GM23338 (cell line): ENCODE data around the gene THRB. TPM values are rescaled to one million over a fixed set of nuclear protein-coding genes. Genes with fewer than 3 reads are reported as not detected.

ENCODE experiments used
- ATAC-seq: fragments of 200-7000 bp; cut with Tn5 transposase; 3 replicates; pipeline ENCODE4 v1.9.1; 2020
- DNase-seq: peaks from one replicate; pipeline ENCODE4 v3.0.0-alpha.2; 2015; ENCODE audit warnings: low spot score
- H2AFZ ChIP-seq: fragments of 200-600 bp; sonication (generic); 2 replicates; pipeline ENCODE4 v1.8.0; 2016; ENCODE audit warnings: antibody characterized with exemption, mild to moderate bottlenecking, moderate library complexity
- H3F3A ChIP-seq: fragments of 200-600 bp; sonication (generic); replicated peaks from 2 replicates; pipeline ENCODE4 v1.8.0; 2017; ENCODE audit warnings: antibody characterized with exemption, mixed run types, low read depth
- H3K27ac ChIP-seq: fragments of 200-600 bp; sonication (generic); 2 replicates; pipeline ENCODE4 v1.6.1; 2016; ENCODE audit warnings: low read depth
- H3K27me3 ChIP-seq: fragments of 200-600 bp; sonication (generic); 2 replicates; pipeline ENCODE4 v1.8.0; 2016; ENCODE audit warnings: mild to moderate bottlenecking, mixed run types, moderate library complexity; ENCODE audit not compliant: insufficient read depth
- H3K36me3 ChIP-seq: fragments of 200-600 bp; sonication (generic); 2 replicates; pipeline ENCODE4 v1.8.0; 2016; ENCODE audit warnings: mild to moderate bottlenecking; ENCODE audit not compliant: insufficient read depth
- H3K4me1 ChIP-seq: fragments of 200-600 bp; sonication (generic); 2 replicates; pipeline ENCODE4 v1.8.0; 2016; ENCODE audit warnings: mild to moderate bottlenecking, moderate library complexity; ENCODE audit not compliant: insufficient read depth
- H3K4me2 ChIP-seq: fragments of 200-600 bp; sonication (generic); 2 replicates; pipeline ENCODE4 v1.7.1; 2017; ENCODE audit warnings: mixed run types
- H3K4me3 ChIP-seq: fragments of 200-600 bp; sonication (generic); 2 replicates; pipeline ENCODE4 v1.6.1; 2016; ENCODE audit warnings: mixed run types
- H3K79me2 ChIP-seq: fragments of 200-600 bp; sonication (generic); replicated peaks from 2 replicates; pipeline ENCODE4 v1.8.0; 2017; ENCODE audit warnings: mild to moderate bottlenecking; ENCODE audit not compliant: insufficient read depth
- H3K9me2 ChIP-seq: fragments of 200-600 bp; sonication (generic); 2 replicates; pipeline ENCODE4 v1.8.0; 2017; ENCODE audit not compliant: insufficient read depth
- H4K20me1 ChIP-seq: fragments of 200-600 bp; sonication (generic); replicated peaks from 2 replicates; pipeline ENCODE4 v1.8.0; 2017; ENCODE audit warnings: mild to moderate bottlenecking; ENCODE audit not compliant: insufficient read depth
- H3K27ac Mint-ChIP-seq: 2 replicates; pipeline ENCODE4 v1.8.0; 2020; ENCODE audit warnings: inconsistent platforms, mild to moderate bottlenecking, moderate library complexity, mixed read lengths
- H3K27me3 Mint-ChIP-seq: 3 replicates; pipeline ENCODE4 v1.8.0; 2022; ENCODE audit warnings: low read depth, mild to moderate bottlenecking, moderate library complexity, mixed read lengths, inconsistent platforms; ENCODE audit not compliant: insufficient read depth, poor library complexity
- H3K36me3 Mint-ChIP-seq: 3 replicates; pipeline ENCODE4 v1.8.0; 2021; ENCODE audit warnings: low read depth, mild to moderate bottlenecking, inconsistent platforms, moderate library complexity, mixed read lengths
- H3K4me1 Mint-ChIP-seq: 3 replicates; pipeline ENCODE4 v1.8.0; 2020; ENCODE audit warnings: mild to moderate bottlenecking, inconsistent platforms, mixed read lengths
- H3K4me3 Mint-ChIP-seq: 3 replicates; pipeline ENCODE4 v1.8.0; 2021; ENCODE audit warnings: moderate library complexity, mild to moderate bottlenecking, inconsistent platforms, mixed read lengths
- H3K9me3 Mint-ChIP-seq: 3 replicates; pipeline ENCODE4 v1.8.0; 2020; ENCODE audit warnings: moderate library complexity, mild to moderate bottlenecking, inconsistent platforms, mixed read lengths
- EZH2 ChIP-seq: fragments of 200-600 bp; sonication (generic); IDR thresholded peaks from one replicate; pipeline ENCODE4 v1.8.0; 2017; ENCODE audit warnings: antibody characterized with exemption, mild to moderate bottlenecking, low read depth; ENCODE audit not compliant: unreplicated experiment
- EZH2phosphoT487 ChIP-seq: fragments of 200-600 bp; sonication (generic); IDR thresholded peaks from one replicate; pipeline ENCODE4 v1.8.1; 2018; ENCODE audit warnings: antibody characterized with exemption; ENCODE audit not compliant: unreplicated experiment
- JUNB ChIP-seq: IDR thresholded peaks from one replicate; pipeline ENCODE4 v1.6.1; 2016; ENCODE audit warnings: antibody characterized with exemption; ENCODE audit not compliant: unreplicated experiment
- POLR2AphosphoS5 ChIP-seq: IDR thresholded peaks from 2 replicates; pipeline ENCODE4 v1.6.1; 2016; ENCODE audit warnings: antibody characterized with exemption, low read depth
- STAT1 ChIP-seq: IDR thresholded peaks from one replicate; pipeline ENCODE4 v1.6.1; 2016; ENCODE audit warnings: antibody characterized with exemption; ENCODE audit not compliant: unreplicated experiment
- ZNF331 ChIP-seq: fragments of 250-450 bp; sonication (Bioruptor Pico); IDR thresholded peaks from 2 replicates; pipeline ENCODE4 v1.5.0; 2020; ENCODE audit warnings: low read depth, mild to moderate bottlenecking, moderate library complexity
- polyA plus RNA-seq: library from polyadenylated mRNA; unstranded; fragments of >200 nt; fragmentation: Nextera tagmentation; extraction: Ambion mirVana; gene quantifications from 2 replicates; pipeline ENCODE4 v1.2.1, GENCODE V29; 2016
- total RNA-seq: library from RNA; depleted of rRNA; stranded (reverse); fragments of >200 nt; shearing (Covaris generic); gene quantifications from 2 replicates; pipeline ENCODE4 v1.2.3, GENCODE V29; 2014
- TF ChIP-seq, protein P1 (sequence below): fragments of 250-450 bp; sonication (Bioruptor Pico); IDR thresholded peaks from 2 replicates; pipeline ENCODE4 v1.5.0; 2020; ENCODE audit warnings: mild to moderate bottlenecking, moderate library complexity
- TF ChIP-seq, protein P2 (sequence below), 2 experiments: fragments of 200-600 bp in 1 of 2; sonication (generic) in 1 of 2; conservative IDR thresholded peaks; 2 replicates each; pipeline versions ENCODE4 v1.5.1 to v1.6.1; 2016 to 2017; ENCODE audit warnings: antibody characterized with exemption in 2 of 2, low read depth in 2 of 2, mild to moderate bottlenecking in 2 of 2, moderate library complexity in 1 of 2

Gene THRB
- total and polyA plus RNA-seq, 2 experiments from 2014 or later: 1.7 to 3.2 TPM

- TF ChIP-seq, protein P1, sequence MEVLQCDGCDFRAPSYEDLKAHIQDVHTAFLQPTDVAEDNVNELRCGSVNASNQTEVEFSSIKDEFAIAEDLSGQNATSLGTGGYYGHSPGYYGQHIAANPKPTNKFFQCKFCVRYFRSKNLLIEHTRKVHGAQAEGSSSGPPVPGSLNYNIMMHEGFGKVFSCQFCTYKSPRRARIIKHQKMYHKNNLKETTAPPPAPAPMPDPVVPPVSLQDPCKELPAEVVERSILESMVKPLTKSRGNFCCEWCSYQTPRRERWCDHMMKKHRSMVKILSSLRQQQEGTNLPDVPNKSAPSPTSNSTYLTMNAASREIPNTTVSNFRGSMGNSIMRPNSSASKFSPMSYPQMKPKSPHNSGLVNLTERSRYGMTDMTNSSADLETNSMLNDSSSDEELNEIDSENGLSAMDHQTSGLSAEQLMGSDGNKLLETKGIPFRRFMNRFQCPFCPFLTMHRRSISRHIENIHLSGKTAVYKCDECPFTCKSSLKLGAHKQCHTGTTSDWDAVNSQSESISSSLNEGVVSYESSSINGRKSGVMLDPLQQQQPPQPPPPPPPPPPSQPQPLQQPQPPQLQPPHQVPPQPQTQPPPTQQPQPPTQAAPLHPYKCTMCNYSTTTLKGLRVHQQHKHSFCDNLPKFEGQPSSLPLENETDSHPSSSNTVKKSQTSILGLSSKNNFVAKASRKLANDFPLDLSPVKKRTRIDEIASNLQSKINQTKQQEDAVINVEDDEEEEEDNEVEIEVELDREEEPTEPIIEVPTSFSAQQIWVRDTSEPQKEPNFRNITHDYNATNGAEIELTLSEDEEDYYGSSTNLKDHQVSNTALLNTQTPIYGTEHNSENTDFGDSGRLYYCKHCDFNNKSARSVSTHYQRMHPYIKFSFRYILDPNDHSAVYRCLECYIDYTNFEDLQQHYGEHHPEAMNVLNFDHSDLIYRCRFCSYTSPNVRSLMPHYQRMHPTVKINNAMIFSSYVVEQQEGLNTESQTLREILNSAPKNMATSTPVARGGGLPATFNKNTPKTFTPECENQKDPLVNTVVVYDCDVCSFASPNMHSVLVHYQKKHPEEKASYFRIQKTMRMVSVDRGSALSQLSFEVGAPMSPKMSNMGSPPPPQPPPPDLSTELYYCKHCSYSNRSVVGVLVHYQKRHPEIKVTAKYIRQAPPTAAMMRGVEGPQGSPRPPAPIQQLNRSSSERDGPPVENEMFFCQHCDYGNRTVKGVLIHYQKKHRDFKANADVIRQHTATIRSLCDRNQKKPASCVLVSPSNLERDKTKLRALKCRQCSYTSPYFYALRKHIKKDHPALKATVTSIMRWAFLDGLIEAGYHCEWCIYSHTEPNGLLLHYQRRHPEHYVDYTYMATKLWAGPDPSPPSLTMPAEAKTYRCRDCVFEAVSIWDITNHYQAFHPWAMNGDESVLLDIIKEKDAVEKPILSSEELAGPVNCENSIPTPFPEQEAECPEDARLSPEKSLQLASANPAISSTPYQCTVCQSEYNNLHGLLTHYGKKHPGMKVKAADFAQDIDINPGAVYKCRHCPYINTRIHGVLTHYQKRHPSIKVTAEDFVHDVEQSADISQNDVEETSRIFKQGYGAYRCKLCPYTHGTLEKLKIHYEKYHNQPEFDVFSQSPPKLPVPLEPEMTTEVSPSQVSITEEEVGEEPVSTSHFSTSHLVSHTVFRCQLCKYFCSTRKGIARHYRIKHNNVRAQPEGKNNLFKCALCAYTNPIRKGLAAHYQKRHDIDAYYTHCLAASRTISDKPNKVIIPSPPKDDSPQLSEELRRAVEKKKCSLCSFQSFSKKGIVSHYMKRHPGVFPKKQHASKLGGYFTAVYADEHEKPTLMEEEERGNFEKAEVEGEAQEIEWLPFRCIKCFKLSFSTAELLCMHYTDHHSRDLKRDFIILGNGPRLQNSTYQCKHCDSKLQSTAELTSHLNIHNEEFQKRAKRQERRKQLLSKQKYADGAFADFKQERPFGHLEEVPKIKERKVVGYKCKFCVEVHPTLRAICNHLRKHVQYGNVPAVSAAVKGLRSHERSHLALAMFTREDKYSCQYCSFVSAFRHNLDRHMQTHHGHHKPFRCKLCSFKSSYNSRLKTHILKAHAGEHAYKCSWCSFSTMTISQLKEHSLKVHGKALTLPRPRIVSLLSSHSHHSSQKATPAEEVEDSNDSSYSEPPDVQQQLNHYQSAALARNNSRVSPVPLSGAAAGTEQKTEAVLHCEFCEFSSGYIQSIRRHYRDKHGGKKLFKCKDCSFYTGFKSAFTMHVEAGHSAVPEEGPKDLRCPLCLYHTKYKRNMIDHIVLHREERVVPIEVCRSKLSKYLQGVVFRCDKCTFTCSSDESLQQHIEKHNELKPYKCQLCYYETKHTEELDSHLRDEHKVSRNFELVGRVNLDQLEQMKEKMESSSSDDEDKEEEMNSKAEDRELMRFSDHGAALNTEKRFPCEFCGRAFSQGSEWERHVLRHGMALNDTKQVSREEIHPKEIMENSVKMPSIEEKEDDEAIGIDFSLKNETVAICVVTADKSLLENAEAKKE (CRISPR knock-in tag): no peak
Measured at GRCh38 chr3:24367664-24368264, 126.9 kb downstream of the THRB start (continued).

GRCh38 chr3:24367216-24367615 is 127.4 kb downstream of the THRB start:
- Histone ChIP-seq H2AFZ (no peak overlapping the region), H3K9me2 (no peaks in the 10 kb centered on the region), H3K27ac (no peak overlapping the region), H3K4me2 (no peak overlapping the region), H4K20me1 (no peaks in the 10 kb centered on the region), H3K4me1 (no peaks in the 10 kb centered on the region), H3F3A (no peaks in the 10 kb centered on the region), H3K27me3 (no peaks in the 10 kb centered on the region), H3K36me3 (no peaks in the 10 kb centered on the region), H3K79me2 (no peaks in the 10 kb centered on the region), H3K4me3 (no peak overlapping the region)
- no peak overlapping the region for H3K4me3 Mint-ChIP-seq
- H3K36me3 Mint-ChIP-seq: no peaks in the 10 kb centered on the region
- ATAC-seq (no peak), DNase-seq (no peak)
- H3K9me3 Mint-ChIP-seq: no peaks in the 10 kb centered on the region
- no peaks in the 10 kb centered on the region for H3K27me3 Mint-ChIP-seq
- H3K27ac Mint-ChIP-seq: no peak overlapping the region
- no peaks in the 10 kb centered on the region for H3K4me1 Mint-ChIP-seq
- TF ChIP-seq, protein P2, sequence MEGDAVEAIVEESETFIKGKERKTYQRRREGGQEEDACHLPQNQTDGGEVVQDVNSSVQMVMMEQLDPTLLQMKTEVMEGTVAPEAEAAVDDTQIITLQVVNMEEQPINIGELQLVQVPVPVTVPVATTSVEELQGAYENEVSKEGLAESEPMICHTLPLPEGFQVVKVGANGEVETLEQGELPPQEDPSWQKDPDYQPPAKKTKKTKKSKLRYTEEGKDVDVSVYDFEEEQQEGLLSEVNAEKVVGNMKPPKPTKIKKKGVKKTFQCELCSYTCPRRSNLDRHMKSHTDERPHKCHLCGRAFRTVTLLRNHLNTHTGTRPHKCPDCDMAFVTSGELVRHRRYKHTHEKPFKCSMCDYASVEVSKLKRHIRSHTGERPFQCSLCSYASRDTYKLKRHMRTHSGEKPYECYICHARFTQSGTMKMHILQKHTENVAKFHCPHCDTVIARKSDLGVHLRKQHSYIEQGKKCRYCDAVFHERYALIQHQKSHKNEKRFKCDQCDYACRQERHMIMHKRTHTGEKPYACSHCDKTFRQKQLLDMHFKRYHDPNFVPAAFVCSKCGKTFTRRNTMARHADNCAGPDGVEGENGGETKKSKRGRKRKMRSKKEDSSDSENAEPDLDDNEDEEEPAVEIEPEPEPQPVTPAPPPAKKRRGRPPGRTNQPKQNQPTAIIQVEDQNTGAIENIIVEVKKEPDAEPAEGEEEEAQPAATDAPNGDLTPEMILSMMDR (conservative IDR thresholded peaks at IDR 0.05; ENCODE audit: low read depth in 2 of 2): no peak
- TF ChIP-seq POLR2AphosphoS5 (no peak), EZH2 (no peak), STAT1 (no peak), ZNF331 (no peak), JUNB (no peak), EZH2phosphoT487 (no peak)
- TF ChIP-seq, protein P1 (CRISPR knock-in tag): no peak
